RPMI7951 (cell line): ENCODE data around the gene METTL22. TPM values are rescaled to one million over a fixed set of nuclear protein-coding genes. Genes with fewer than 3 reads are reported as not detected.

Experiments
- DNase-seq: peaks from one replicate; pipeline ENCODE4 v3.0.0-alpha.2; 2012; ENCODE audit warnings: low read depth
- total RNA-seq: library from RNA; depleted of rRNA; stranded (reverse); fragments of >200 nt; shearing (Covaris generic); gene quantifications from 2 replicates; pipeline ENCODE4 v1.2.3, GENCODE V29; 2014

The METTL22 gene
- total RNA-seq, 1 experiment from 2014 or later: 14.8 TPM

DNA sequence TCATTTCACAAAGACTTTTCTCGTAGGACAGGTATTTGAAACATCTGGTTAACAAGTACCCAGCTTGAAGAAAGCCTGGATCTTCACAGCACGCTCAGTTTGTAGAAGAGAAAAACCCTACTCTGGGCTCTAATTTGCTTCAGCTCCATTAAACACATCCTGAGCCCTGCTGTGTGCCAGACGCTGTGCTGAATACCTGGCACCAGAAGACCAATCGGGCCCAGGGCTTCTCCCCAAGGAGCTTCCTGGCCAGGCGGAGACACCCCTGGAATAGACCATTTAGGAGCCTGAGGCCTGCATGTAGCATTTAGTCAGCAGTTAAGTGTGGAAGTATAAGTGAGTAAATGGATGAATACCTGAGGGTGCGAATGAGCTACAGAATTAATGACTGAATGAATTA, 44.0 kb downstream of the METTL22 start:
- no peak for DNase-seq

DNA sequence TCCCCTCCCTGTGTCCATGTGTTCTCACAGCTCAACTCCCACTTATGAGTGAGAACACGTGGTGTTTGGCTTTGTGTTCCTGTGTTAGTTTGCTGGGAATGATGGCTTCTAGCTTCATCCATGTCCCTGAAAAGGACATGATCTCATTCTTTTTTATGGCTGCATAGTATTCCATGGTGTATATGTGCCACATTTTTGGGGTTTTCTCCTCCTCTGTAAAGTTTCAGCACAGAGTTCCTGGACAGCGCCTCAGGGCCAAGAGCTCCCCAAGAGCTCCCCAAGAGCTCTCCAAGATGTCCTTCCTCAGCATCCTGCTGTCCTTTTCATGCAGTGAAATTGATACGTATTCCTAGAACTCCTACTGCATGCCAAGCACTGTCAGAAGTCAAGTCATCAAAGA, 46.0 kb downstream of the METTL22 start:
- no peak for DNase-seq

DNA sequence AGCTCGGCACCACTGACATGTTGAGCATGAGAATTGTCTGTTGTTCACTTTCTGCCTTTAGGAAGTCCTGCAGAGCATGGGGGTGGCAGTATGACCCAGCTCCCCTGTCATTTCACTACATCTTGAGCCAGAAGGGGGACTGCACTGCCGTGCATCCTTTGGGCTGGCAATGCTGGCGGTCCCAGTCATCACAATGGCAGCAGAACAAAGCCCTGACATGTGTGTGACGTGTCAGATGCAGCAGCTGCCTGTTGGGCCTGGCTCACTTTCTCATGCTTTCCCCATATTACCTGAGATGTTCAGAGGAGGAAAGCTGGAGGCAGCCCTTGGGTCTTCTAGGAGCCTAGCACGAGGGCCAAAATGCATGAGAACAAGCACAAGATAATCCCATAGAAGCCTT, 46.6 kb downstream of the METTL22 start:
- no peak for DNase-seq

DNA sequence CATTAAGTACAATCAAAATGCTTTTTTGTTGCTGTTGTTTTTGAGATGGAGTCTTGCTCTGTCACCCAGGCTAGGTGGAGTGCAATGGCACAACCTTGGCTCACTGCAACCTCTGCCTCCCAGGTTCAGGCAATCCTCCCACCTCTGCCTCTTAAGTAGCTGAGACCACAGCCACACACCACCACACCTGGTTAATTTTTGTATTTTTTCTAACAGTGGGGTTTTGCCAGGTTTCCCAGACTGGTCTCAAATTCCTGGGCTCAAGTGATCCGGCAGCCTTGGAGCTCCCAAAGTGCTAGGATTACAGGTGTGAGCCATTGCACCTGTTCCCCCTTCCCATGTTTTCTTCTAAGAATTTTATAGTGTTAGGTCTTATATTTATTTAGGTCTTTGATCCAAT, 48.0 kb downstream of the METTL22 start:
- DNase-seq: no peak

DNA sequence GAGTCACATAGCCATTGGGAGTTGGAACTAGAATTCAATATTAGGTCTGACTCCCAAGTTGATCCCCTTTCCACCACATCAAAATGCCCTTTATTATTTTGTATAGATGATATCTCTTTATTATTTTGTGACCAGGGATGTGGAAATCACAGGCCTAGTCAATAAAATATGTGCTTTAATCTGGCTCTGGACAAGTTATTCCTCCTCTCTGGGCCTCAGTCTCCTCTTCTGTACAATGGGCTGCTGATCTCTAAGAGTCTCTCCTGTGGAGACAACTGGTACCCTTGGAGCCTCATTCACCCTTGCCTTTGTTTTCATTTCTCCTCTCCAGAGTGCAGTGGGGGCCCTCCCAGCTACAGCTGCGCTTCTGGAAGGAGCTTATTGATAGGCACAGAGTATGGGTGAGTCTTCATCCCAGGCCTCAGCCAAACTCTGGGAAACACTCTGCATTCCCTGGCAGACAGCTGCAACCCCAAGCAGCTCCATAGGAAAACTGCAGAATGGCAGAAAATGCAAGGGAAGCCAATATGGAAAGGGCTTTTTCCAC, 48.6 kb downstream of the METTL22 start:
- DNase-seq: no peak

DNA sequence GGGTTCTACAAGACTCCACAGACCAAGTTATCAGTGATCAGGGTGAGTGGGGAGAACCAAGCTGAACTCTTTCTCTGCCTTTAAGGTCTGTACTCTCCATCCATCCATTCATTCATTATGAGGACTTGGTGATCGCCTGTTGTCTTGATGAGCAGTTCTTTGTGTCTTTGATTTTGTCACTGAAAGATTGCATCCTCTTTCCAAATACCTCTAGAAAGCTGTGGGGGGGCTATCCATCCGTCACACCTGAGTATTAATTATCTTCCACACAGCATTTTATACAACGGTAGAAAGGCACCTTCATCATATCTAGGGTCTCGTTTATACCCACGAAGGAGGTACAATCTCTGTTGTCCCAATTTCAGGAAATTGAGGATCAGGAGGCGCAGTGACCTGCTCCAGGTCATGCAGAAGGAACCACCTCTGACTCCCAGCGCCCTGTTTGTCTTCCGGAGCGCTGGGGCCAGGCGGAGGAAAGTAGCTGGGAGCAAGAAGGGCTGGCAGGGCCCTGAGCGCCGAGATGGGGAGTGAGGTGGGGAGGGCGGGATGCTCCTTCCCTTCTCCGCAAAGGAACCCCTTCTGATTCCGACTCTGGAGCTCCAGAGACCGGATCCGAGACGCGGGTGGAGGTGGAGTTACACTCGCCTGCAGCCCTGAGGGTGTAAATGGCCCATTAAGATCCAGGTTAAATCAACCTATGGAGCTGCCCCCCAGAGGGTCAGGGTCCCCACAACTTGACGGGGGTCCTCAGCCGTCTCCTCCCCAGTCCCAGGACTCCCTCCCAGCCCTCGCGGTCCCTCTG, 52.3 kb downstream of the METTL22 start:
- no peak for DNase-seq

DNA sequence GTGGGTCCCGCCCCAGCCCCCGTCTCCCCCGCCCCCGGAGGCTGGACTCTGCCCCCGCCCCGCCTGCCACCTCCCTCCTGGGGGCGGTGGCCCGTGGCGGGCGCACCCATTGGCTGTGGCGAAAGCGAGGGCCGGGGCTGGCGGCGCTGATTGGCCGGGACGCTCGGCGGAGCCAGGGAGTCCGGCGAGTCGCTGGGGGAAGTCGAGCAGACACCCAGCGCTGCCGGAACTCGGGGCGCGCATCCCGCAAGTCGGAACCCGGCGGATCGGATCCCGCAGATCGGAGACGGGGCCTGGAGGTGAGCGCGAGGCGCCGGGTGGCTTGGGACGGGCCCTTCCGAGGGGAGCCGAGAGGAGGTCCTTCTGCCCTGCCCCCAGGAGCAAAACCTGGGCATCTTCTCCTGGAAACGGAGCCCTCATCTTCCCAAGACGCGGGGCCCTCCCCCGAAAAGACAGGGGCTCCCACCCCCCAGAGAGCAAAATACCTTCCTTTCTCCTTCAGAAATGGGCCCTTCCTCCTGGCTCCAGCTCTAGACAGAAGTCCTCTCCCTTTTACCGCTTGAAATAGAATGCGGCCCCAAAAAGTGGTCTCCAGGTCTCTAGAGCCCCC, 53.0 kb downstream of the METTL22 start, which contains the start of gene ABAT:
Gene ABAT, plus strand, starts transcription at position 205 of the 610 bp plus-strand sequence. CDS start 61,123 bp downstream, outside the sequence.
- DNase-seq: peak; percentile 81

DNA sequence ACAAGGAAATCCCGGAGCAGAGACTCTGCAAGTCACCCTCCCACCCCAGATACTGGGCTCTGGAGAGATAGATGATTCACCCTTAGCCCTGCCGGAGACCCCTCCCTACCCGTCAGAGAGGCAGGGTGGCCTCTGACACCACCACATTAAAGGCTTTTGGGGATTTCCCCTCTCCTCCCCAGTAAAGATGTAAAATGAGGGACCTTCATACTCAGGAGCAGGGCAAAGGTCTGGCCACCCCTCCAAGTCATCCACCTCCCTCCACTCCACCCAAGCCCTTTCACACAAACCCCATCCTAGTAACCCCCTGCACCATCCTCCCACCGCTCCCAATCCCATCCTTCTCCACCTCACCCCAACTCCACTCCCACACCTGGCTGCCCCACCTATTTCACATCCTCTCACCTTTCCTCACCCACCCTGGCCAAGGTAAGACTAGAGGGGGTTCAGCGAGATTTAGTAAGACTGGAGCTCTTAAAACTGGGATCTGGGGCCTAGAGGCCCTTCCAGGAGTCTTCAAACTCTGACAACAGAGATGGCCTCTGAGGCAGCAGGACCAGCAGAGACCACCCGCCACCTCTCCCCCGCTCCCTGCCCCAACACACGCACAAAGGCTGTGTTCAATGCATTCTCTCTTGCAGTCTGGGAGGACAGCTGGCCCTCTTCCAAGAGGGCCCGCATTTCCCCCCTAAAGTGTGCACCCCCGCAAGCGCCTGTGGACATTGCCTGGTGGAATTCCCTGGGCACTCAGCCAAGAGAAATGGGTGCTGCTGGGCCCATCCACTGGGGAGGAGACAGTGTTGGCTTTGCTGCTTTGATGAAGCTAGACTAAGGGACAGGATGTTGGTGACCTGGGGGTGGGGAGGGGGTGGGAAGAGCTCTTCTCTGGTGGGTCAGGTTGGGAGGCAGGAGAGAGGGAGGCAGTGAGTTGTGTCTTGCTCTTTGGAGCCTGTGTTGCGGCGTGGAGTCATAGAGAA, 54.0 kb downstream of the METTL22 start:
- peak; percentile 24 for DNase-seq

DNA sequence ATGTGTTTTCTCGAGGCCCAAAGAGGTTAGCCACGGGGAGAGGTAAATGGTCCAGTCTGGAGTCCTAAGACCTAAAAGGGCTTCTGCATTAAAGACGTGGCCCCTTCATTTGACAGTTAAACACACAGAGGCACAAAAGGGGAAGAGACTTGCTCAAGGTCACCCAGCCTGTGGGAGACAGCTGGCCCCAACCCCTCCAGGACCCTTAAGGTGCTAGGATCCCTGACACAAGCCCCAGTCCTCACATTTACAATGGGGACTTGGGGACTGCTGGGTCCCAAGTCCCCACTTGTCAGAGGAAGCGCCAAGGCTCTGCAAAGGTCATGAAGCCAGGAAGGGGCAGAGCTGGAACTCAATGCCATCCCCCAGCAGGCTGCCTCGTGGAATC, 54.7 kb downstream of the METTL22 start:
- DNase-seq: no peak

DNA sequence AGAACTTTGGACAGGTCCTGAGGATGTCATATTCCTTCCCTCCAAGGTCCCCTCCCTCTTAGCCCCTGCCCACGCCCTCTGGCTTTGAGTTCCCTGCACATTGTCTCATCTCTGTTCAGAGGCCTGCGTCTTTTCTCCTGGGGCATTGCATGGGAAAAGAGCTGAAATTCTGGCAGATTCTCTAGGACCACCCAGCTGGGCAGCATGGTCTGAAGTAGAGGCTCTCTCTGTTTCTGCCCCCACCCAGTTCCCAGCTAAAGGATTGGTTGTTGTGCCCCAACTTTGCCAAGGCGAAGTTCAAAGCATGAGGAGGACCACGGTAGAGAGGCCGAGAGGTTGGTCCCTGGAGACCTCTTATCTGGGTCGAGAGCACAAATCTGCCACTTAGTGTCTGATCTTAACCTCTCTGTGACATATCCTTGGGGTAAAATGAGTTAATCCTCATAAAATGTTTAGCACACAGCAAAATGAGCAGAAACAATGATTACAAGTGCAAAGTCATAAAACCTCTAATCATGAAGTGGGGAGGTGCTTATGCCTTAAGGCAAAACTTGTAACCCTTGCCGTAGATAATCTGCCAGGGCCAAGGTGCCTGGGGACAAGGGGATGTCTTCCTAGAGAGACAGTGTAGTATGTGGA, 55.4 kb downstream of the METTL22 start:
- DNase-seq: peak; percentile 10

DNA sequence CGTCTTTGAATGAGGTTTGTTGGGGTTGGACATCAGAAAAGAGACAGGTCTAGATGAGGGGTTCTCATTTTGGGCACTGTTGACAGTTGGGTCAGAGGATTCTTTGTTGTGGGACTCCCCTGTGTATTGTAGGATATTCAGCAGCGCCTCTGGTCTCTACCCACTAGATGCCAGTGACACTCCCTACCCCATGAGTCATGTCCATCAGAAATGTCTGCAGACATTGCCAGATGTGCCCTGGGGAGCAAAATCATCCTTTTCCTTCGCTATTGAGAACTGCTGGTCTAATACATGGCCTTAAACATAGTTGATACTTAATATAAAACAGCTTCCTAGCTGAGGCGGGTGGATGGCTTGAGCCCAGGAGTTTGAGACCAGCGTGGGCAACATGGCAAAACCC, 56.0 kb downstream of the METTL22 start:
- peak; percentile 76 for DNase-seq

DNA sequence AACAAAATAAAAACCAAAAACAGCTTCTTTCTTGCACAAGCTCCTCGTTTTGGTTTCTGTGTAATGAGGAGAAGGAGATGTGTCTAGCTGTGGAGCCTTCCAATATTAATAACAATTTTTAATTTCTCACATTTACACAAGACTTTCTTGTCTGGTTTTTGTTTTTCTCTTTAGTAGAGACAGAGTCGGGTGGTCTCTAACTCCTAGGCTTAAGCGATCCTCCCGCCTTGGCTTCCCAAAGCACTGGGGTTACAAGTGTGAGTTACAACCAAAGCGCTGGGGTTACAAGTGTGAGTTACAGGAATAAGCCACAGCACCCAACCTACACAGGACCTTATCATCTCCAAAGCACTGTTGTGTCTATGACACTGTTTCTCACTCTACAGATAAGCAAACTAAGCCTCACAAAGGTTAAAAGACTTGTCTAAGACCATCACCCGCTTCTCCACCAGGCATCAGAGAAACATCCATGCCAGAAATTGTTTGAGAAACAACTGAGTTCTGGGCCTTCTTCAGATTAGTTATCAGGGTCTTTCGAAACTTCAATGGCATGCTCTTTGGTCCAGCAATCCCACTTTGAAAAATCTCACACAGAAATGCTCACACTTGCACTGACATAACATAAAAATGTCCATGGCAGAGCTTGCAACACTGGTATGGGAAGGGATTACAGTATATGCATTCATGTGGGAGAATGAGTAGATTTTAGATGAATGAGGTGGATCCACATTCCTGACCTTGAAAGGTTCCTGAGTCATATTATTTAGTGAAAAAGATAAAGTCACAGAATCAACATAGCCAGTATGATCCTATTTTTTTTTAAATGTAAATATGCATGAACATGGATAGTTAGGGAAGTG, 56.8 kb downstream of the METTL22 start:
- peak; percentile 28 for DNase-seq

DNA sequence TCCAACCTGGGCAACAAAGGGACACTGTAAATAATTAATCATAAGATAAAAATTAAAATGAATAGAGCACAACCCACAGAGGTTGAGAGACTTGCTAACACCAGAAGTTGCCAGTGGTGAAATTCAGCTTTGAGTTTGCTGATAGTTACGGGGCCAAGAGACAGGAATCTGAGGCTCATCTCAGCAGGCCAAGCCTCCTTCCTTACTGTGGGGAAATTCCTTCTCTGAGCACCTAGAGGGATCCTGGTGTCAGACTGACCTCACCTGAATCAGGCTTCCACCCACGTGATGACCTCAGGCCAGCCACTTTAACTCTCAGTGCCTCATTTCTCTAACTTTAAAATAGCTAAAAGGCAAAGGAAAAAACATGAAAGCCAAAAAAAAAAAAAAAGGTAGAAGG, 57.7 kb downstream of the METTL22 start:
- no peak for DNase-seq

DNA sequence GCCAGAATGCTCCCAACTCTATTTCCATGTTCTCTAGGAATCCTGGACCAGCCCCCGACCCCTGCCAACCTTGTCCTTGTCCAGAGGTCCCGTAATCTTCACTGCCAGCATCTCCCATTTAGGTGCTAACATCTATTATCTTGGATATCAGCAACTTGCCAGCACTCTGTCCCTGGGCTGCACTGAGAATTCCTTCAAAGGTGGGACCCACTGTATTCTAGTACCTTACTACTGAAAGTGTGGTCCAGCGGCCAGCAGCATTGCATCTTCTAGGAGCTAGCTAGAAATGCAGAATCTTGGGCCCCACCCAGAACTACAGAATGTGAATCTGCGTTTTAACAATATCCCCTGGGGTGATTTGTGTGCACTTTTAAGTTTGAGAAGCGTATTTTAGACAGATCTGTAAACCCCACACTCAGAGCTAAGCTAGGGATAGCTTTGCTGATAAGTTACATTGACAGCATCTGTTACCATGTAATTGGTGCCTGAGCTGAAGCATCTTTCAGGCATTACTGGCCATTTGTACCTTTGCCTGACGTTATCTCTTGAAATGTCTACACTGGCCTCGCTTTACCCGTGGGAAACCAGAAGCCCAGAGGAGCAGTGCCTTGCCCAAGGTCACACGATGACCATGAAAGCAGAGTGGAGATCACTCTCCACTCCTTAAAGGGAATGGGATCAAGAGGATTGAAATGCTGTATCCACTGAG, 61.2 kb downstream of the METTL22 start:
- DNase-seq: no peak

DNA sequence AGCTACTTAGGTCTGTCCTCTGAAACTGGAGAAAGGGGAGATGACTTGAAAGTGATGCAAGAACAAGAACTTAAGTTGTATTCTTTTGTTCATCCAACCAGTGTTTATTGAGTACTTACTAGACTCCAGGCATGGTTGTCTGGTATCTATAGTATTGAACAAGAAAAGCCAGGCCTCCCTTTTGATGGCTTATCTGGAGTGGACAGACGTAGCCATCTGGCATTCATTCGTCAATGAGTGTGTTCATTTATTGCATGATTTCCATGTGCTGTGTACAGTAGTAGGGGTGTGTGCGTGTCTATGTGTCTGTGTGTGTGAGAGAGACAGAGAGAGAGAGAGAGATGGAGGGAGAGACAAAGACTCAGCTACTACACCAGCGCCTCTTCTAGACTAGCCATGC, 62.1 kb downstream of the METTL22 start:
- DNase-seq: no peak

DNA sequence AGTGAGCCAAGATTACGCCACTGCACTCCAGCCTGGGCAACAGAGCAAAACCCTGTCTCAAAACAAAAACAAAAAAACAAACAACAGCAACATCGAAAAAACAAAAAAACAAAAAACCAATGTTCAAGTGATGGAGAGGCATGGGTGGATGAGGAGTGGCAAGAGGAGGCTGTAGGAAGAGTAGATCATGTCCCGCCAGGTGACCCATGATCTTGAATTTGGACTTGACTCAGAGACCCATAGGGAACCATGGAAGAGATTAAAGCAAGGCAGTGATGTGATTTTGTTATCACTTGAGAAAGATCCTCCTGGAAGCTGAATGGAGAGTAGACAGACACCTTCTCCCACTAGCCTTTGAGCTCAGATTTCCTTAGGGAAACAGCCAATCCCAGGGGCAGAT, 64.1 kb downstream of the METTL22 start:
- DNase-seq: no peak

DNA sequence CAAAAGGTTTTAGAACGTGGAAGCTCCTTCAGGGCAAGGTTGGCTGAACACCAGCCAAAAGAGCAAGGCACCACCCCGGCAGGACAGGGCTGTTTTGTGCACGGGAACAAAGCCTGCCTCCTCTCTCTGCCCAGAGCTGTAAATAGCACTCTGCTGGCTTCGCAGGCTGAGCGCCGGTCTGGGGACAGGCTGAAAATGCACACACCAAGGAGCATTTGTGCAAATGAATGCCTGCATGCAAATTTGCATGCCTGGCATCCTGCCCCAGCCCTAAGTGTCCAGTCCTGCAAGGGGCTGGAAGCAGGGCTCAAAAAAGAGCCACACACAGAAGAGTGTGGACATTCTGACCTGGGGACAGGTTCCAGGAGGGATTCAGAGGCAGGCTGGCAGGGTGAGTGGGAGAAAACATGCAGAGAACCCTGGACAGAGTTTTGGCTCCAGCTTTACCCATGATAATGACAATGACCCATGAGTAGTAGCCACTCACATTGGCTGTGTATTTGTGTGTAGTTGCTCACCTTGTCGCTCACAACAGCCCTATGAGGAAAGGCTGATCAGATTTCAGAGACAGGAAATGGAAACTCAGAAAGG, 64.6 kb downstream of the METTL22 start:
- DNase-seq: no peak

DNA sequence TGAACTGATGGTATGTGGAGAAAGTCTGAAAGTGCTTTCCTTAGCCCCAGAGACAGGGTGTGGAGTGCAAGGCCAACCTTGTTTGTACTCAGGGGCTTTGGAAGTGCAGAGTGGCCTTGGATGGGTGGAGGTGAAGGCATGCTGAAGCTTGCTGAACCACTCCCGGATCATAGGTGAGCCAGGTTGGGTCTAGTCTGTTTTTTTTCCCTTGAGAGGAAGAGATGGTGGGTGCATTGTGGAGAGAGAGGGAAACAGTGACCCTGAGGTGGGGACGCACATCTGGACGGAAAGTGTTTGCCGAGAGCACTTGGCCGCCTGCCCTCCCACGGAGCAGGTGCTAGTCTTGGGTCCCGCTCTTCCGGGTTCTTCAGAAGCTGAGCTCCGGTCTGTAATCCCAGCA, 65.4 kb downstream of the METTL22 start:
- DNase-seq: no peak

DNA sequence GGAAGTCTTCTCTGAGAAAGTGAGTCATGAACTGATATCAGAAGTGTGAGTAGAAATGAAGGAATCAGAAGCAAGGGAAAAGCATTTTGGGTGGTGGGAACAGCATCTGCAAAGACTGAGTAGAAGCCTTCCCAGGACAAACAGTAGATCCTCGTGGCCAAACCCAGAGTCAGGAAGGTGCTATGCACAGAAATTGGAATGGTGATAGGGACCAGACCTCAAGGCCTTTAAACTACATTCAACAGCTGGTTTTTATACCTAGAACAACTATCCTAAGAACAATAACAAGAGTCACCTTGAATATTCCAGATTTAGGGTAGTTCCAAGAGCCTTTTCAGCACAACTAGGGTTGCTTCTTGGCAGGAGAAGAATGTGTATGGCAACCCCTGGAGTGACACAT, 68.2 kb downstream of the METTL22 start:
- DNase-seq: no peak
